HG03060 (cell line): ENCODE data around the gene WIPF1.
"Not testable (repeated sequence)": the region's sequence is repeated elsewhere in the genome, so short reads cannot be mapped to it uniquely, and the experiment has no call there.

Experiments used
- ATAC-seq: cut with Tn5 transposase; IDR thresholded peaks from one replicate; pipeline ENCODE4 v1.9.1; 2021; ENCODE audit warnings: low read depth, moderate number of reproducible peaks; ENCODE audit not compliant: unreplicated experiment

Gene WIPF1

GRCh38 chr2:174575124-174575776 lies 22.4 kb downstream of the WIPF1 start:
- no peak for ATAC-seq

- no peak for ATAC-seq
Observed at GRCh38 chr2:174574657-174575056, 22.9 kb downstream of the WIPF1 start.

- no peak for ATAC-seq
Observed at GRCh38 chr2:174573621-174574081, 24.0 kb downstream of the WIPF1 start.

- ATAC-seq: no peak
Observed at GRCh38 chr2:174572556-174572955, 25.0 kb downstream of the WIPF1 start.

- no peak for ATAC-seq
Observed at GRCh38 chr2:174571669-174572323, 25.8 kb downstream of the WIPF1 start.

GRCh38 chr2:174570318-174570958 lies 27.2 kb downstream of the WIPF1 start:
- no peak for ATAC-seq

- ATAC-seq: no peak
Observed at GRCh38 chr2:174569678-174570077, 27.9 kb downstream of the WIPF1 start.

- no peak for ATAC-seq
Observed at GRCh38 chr2:174568425-174568824, 29.2 kb downstream of the WIPF1 start.

GRCh38 chr2:174566871-174567270 lies 30.7 kb downstream of the WIPF1 start:
- ATAC-seq: no peak

GRCh38 chr2:174563530-174564282 lies 33.9 kb downstream of the WIPF1 start:
- ATAC-seq: no peak

GRCh38 chr2:174561972-174562370 lies 35.6 kb downstream of the WIPF1 start:
- ATAC-seq: no peak

- ATAC-seq: no peak
Observed at GRCh38 chr2:174561283-174561971, 36.2 kb downstream of the WIPF1 start.

GRCh38 chr2:174560737-174561136 lies 36.9 kb downstream of the WIPF1 start:
- ATAC-seq: no peak

GRCh38 chr2:174555998-174556397 lies 41.6 kb downstream of the WIPF1 start:
- ATAC-seq: no peak

- ATAC-seq: no peak
Observed at GRCh38 chr2:174554529-174555150, 43.0 kb downstream of the WIPF1 start.

- ATAC-seq: no peak
Observed at GRCh38 chr2:174553811-174554493, 43.7 kb downstream of the WIPF1 start.

GRCh38 chr2:174552880-174553279 lies 44.7 kb downstream of the WIPF1 start:
- ATAC-seq: no peak

GRCh38 chr2:174551697-174552096 lies 45.9 kb downstream of the WIPF1 start:
- ATAC-seq: no peak

GRCh38 chr2:174548646-174549045 lies 49.0 kb downstream of the WIPF1 start:
- ATAC-seq: not testable (repeated sequence)
